Measurements from ENCODE around the gene DDB1. TPM values are rescaled to one million over a fixed set of nuclear protein-coding genes. Genes with fewer than 3 reads are reported as not detected.

The DDB1 gene
- total RNA-seq, 1 experiment from 2014 or later: 302 TPM

- no peak overlapping the region for H2AFZ ChIP-seq
- H3K36me3 ChIP-seq (ENCODE audit: low read depth): 0 out of 2 replicates have a peak, but pooled peaks cover 4% of the 10 kb centered on the region
- H3K4me2 ChIP-seq: 0 out of 2 replicates have a peak overlapping the region, but pooled peaks have one; percentile 42
- CTCF ChIA-PET: interaction anchor here (0.6 kb wide), 2 partner anchors 8 to 144 kb away, joined by 3 read pairs; no protein-coding TSS in a partner anchor
- H3K9me3 ChIP-seq (ENCODE audit: insufficient read depth, low read depth): peaks cover 5% of the 10 kb centered on the region
- DNase-seq: no peak
- H3K27ac ChIP-seq: peak overlapping the region; percentile 62; the same call in 1 of the 2 replicates
- H3K79me2 ChIP-seq (ENCODE audit: low read depth): no peaks in the 10 kb centered on the region
- H3K27me3 ChIP-seq (ENCODE audit: insufficient read depth, low read depth): no peaks in the 10 kb centered on the region
- no peaks in the 10 kb centered on the region for H3K9me2 ChIP-seq (ENCODE audit: insufficient read depth)
- H3K4me3 ChIP-seq: no peak overlapping the region
- no peaks in the 10 kb centered on the region for H4K20me1 ChIP-seq (ENCODE audit: insufficient read depth)
- H3F3A ChIP-seq (ENCODE audit: insufficient read depth, low read depth): peaks cover 29% of the 10 kb centered on the region
- POLR2A ChIA-PET (ENCODE audit: unreplicated experiment): no interaction called here
- BruUV-seq (replicated peaks): no TSS peak
- TF ChIP-seq CTCF (conservative IDR thresholded peaks at IDR 0.05): no peak
- TF ChIP-seq EZH2 (IDR thresholded peaks at IDR 0.05; ENCODE audit: low read depth): no peak
- intact Hi-C loops (cut with micrococcal nuclease; ENCODE audit: unreplicated experiment): no loop called here
- peaks cover 24% of the 10 kb centered on the region for H3K4me1 ChIP-seq (replicated peaks; ENCODE audit: insufficient read depth)
Observed at GRCh38 chr11:61377461-61378160, 44.7 kb upstream of the DDB1 start.

- no peak for DNase-seq
- no peak overlapping the region for H3K27ac ChIP-seq
- POLR2A ChIA-PET (ENCODE audit: unreplicated experiment): no interaction called here
- no peaks in the 10 kb centered on the region for H3K79me2 ChIP-seq (ENCODE audit: low read depth)
- H4K20me1 ChIP-seq (ENCODE audit: insufficient read depth): no peaks in the 10 kb centered on the region
- H3K27me3 ChIP-seq (ENCODE audit: insufficient read depth, low read depth): no peaks in the 10 kb centered on the region
- peaks cover 8% of the 10 kb centered on the region for H3K9me3 ChIP-seq (ENCODE audit: insufficient read depth, low read depth)
- CTCF ChIA-PET: interaction anchor here (0.8 kb wide), 1 partner anchor 40 kb away, joined by 6 read pairs; no protein-coding TSS in a partner anchor
- TF ChIP-seq CTCF (conservative IDR thresholded peaks at IDR 0.05) (no peak), EZH2 (IDR thresholded peaks at IDR 0.05; ENCODE audit: low read depth) (no peak)
- no peak overlapping the region for H3K4me2 ChIP-seq
- no TSS peak for BruUV-seq (replicated peaks)
- no peaks in the 10 kb centered on the region for H3K9me2 ChIP-seq (ENCODE audit: insufficient read depth)
- intact Hi-C loops (cut with micrococcal nuclease; ENCODE audit: unreplicated experiment): no loop called here
- H3K4me3 ChIP-seq: no peak overlapping the region
- peaks cover 24% of the 10 kb centered on the region for H3K4me1 ChIP-seq (replicated peaks; ENCODE audit: insufficient read depth)
- H2AFZ ChIP-seq: no peak overlapping the region
- 0 out of 2 replicates have a peak, but pooled peaks cover 4% of the 10 kb centered on the region for H3K36me3 ChIP-seq (ENCODE audit: low read depth)
- H3F3A ChIP-seq (ENCODE audit: insufficient read depth, low read depth): peaks cover 33% of the 10 kb centered on the region
Observed at GRCh38 chr11:61375761-61376108, 42.8 kb upstream of the DDB1 start.

- CTCF ChIA-PET: interaction anchor here (0.7 kb wide), 1 partner anchor 478 kb away, joined by 3 read pairs; no protein-coding TSS in a partner anchor
- Histone ChIP-seq H3K4me2 (no peak overlapping the region), H3K4me1 (replicated peaks; ENCODE audit: insufficient read depth) (peaks cover 3% of the 10 kb centered on the region), H2AFZ (no peak overlapping the region), H4K20me1 (ENCODE audit: insufficient read depth) (no peaks in the 10 kb centered on the region), H3K79me2 (ENCODE audit: low read depth) (no peaks in the 10 kb centered on the region), H3K27ac (no peak overlapping the region), H3F3A (ENCODE audit: insufficient read depth, low read depth) (peaks cover 10% of the 10 kb centered on the region; the same call in 1 of the 2 replicates), H3K9me3 (ENCODE audit: insufficient read depth, low read depth) (peaks cover 8% of the 10 kb centered on the region), H3K9me2 (ENCODE audit: insufficient read depth) (no peaks in the 10 kb centered on the region), H3K4me3 (no peak overlapping the region), H3K36me3 (ENCODE audit: low read depth) (peaks cover 23% of the 10 kb centered on the region), H3K27me3 (ENCODE audit: insufficient read depth, low read depth) (no peaks in the 10 kb centered on the region)
- BruUV-seq (replicated peaks): no TSS peak
- POLR2A ChIA-PET (ENCODE audit: unreplicated experiment): interaction anchor here (0.6 kb wide), 1 partner anchor 35 kb away, joined by 8 read pairs; no protein-coding TSS in a partner anchor
- TF ChIP-seq EZH2 (IDR thresholded peaks at IDR 0.05; ENCODE audit: low read depth): no peak
- TF ChIP-seq CTCF (conservative IDR thresholded peaks at IDR 0.05): no peak
- DNase-seq: no peak
- intact Hi-C loops (cut with micrococcal nuclease; ENCODE audit: unreplicated experiment): no loop called here
Observed at GRCh38 chr11:61372659-61373420, 39.9 kb upstream of the DDB1 start.

All from PC-9 (cell line).